HL-60 (cell line): ENCODE measurements around the gene HRH1.

Experiments
- DNase-seq, 2 experiments: peaks; one replicate each; pipeline ENCODE4 v3.0.0-alpha.2; 2010 to 2020; ENCODE audit warnings: low read depth in 1 of 2, low spot score in 1 of 2
- H3K27ac ChIP-seq: fragments of 250-450 bp; sonication (Bioruptor Pico); replicated peaks from 2 replicates; pipeline ENCODE4 v1.5.1; 2020; ENCODE audit warnings: mild to moderate bottlenecking, moderate library complexity
- H3K27me3 ChIP-seq: fragments of 250-450 bp; sonication (Bioruptor Pico); 2 replicates; pipeline ENCODE4 v1.5.1; 2021; ENCODE audit warnings: mild to moderate bottlenecking, moderate library complexity; ENCODE audit not compliant: insufficient read depth, poor library complexity, severe bottlenecking
- H3K4me3 ChIP-seq: replicated peaks from 2 replicates; pipeline ENCODE4 v1.5.1; 2011; ENCODE audit warnings: mild to moderate bottlenecking, control low read depth, low read length; ENCODE audit not compliant: insufficient read depth
- GABPA ChIP-seq: IDR thresholded peaks from 2 replicates; pipeline ENCODE4 v1.6.1; 2012; ENCODE audit warnings: low read depth
- POLR2AphosphoS5 ChIP-seq: IDR thresholded peaks from 2 replicates; pipeline ENCODE4 v1.6.1; 2012; ENCODE audit warnings: low read depth
- REST ChIP-seq: IDR thresholded peaks from 2 replicates; pipeline ENCODE4 v1.6.1; 2012; ENCODE audit warnings: low read depth; ENCODE audit not compliant: insufficient replicate concordance
- SPI1 ChIP-seq: IDR thresholded peaks from 2 replicates; pipeline ENCODE4 v1.6.1; 2012; ENCODE audit warnings: low read depth, mild to moderate bottlenecking, borderline replicate concordance
- TF ChIP-seq, protein P1 (sequence below): IDR thresholded peaks from one replicate; pipeline ENCODE4 v1.5.1; 2011; ENCODE audit warnings: low read length, control low read depth, inconsistent platforms; ENCODE audit not compliant: insufficient read depth

HRH1 gene

DNA sequence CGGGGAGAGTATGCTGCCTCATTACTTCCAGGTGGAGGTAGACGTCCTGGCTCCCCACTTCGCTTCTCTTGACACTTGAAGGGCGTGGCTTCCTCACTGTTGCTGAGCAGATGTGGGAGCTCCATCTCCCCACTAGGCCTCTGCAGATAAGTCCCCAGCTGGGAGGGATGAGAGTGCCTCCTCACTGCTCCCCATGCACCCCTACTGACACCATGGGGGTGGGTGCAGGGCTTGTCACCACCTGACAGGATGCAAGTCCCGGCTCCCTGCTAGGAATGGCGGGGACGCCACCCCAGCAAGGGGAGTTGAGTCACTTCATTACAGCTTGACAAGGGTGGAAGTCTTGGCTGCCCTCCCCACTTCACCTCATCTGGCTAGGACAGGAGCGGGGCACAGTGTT is 81.1 kb downstream of the HRH1 start:
- DNase-seq: no peak
- no peak overlapping the region for H3K27ac ChIP-seq
- H3K27me3 ChIP-seq: no peaks in the 10 kb centered on the region
- TF ChIP-seq REST (no peak), POLR2AphosphoS5 (no peak), GABPA (no peak), SPI1 (no peak)
- TF ChIP-seq, protein P1, sequence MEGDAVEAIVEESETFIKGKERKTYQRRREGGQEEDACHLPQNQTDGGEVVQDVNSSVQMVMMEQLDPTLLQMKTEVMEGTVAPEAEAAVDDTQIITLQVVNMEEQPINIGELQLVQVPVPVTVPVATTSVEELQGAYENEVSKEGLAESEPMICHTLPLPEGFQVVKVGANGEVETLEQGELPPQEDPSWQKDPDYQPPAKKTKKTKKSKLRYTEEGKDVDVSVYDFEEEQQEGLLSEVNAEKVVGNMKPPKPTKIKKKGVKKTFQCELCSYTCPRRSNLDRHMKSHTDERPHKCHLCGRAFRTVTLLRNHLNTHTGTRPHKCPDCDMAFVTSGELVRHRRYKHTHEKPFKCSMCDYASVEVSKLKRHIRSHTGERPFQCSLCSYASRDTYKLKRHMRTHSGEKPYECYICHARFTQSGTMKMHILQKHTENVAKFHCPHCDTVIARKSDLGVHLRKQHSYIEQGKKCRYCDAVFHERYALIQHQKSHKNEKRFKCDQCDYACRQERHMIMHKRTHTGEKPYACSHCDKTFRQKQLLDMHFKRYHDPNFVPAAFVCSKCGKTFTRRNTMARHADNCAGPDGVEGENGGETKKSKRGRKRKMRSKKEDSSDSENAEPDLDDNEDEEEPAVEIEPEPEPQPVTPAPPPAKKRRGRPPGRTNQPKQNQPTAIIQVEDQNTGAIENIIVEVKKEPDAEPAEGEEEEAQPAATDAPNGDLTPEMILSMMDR: no peak
- H3K4me3 ChIP-seq: no peak overlapping the region

DNA sequence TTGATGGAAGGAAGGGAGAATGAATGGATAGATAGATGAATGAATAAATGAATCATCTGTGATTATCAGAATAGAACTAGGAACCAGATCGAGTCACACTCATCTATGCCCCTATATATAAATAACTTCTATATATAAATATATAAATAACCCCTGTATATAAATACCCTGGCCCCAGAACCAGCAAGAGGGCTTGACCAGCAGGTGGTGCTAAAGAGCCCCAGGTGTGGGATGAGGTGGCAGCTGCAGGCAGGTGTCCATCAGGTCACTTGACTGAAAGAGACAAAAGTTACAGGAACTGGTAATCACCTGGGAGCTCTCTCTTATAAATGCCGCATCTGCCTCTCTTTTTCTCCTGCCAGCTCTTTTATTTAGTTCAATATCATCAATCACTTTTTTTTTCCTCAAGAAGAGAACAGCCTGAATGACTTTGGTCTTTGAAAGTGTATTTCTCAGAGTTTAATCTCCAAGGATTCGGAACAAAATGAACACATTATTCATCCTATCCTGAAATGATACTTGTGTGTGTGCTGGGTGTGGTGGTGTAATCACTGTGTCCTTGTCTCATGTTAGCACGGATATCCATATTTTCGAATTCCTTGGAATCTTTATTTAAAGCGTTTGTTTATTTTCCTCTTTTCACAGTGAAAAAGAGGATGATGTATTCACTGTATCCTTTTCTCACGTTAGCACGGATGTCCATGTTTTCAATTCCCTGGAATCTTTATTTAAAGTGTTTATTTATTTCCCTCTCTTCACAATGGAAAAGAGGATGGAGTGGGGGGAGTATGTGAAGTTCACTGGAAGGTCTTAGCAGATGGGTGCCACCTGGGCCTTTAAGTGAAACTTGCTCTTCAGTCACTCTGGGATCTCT is 82.5 kb downstream of the HRH1 start:
- Histone ChIP-seq H3K27ac (no peak overlapping the region), H3K27me3 (no peaks in the 10 kb centered on the region), H3K4me3 (no peak overlapping the region)
- TF ChIP-seq, protein P1: peak; percentile 40
- no peak for TF ChIP-seq POLR2AphosphoS5
- DNase-seq: peak in 1 of 2 experiments; percentile 62

DNA sequence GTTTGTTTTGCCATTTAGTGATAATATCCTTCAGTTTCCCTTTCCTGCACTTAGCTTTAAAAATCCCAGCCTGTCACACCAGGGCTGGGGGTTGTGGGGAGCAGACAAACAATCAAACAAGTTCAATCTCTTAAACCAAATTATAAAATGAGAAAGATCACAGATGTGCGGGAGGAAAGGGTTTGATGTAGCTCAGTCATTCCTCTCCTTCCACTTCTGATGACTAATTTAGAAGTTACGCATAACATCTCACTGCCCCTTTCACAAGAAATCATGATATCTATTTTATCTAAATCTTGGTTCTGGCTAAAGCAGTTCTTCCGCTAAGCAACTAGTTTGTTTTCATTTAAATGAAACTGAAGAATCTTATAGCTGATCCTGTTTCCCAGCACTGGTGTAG is 83.8 kb downstream of the HRH1 start:
- TF ChIP-seq, protein P1: no peak
- TF ChIP-seq POLR2AphosphoS5 (no peak), REST (no peak), GABPA (no peak), SPI1 (no peak)
- H3K4me3 ChIP-seq: no peak overlapping the region
- no peak overlapping the region for H3K27ac ChIP-seq
- DNase-seq: no peak
- H3K27me3 ChIP-seq: no peaks in the 10 kb centered on the region
